HG03521 (cell line): ENCODE results near the gene LCP2.
A peak's percentile ranks its signal among the peaks of the same experiment; 100 is the strongest.

ENCODE experiments used
- ATAC-seq: cut with Tn5 transposase; IDR thresholded peaks from one replicate; pipeline ENCODE4 v1.9.1; 2021; ENCODE audit warnings: mild to moderate bottlenecking, moderate library complexity; ENCODE audit not compliant: unreplicated experiment

Gene LCP2

DNA sequence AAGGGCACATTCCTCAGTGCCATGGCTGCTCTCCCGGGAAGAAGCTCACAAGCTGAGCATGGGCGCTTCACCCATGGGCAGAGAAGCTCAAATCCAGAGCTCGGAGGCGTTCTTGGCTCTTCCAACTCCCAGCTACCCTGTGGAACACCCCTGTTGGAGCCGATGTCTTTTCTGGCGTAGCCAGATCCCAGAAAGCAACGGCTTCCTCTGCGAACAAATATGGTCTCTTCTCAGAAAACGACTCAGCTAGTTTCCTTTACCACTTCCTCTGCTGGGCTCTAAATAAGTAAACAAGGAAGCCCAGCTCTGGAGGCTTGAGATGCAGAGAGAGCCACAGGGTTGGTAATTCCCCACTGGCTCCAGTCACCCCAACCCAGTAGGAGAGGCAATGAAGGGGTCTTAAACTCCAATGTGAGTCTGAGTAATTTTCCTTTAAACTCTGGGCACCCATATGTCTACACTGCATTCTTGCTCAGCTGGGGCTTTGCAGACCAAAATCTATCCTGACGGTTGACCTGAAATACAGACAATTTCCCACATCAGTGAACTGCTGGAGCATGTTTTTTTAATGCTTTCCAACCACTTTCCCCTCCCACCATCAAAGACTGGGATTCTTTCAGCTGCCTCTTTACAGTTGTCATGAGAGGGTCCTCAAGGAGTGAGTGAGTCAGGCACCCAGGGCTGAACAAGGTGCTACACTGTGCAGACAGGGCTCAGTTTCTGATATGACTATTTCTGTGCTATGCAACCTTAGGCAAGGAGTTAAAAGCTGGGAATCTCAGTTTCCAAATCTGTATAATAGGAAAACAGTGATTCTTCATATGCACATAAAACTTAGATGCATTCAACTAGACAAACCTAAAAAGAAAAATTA, at the start of gene LCP2:
LCP2 (minus strand) TSS at position 189 of the 874 bp plus-strand sequence; CDS start at position 23, 166 bp downstream.
- ATAC-seq, result no peak

DNA sequence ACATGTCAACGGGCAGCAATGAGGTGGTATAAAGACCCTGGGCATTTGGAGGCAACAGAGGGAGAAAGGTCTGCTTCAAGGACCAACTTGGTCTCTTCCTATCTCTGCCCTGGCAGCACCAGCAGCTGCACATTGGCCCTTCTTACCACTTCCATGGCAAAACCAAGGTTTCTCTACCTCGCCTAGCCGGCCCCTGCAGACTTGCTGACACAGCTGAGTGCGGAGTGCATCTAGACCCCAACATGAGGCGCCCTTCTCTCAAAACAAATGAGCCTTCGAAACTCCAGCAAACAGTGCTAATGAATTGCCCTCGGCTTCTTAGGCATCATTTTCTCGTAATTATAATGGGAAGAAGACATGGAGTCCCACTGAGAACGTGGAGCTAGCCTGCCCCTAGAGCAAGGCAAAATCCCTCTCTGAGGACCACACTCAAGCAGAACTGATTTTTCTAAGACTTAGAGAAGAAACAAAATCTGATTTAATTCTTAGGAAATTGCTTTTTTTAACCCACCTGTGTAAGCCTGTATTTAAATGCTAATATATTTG, 49.5 kb upstream of the LCP2 start:
- ATAC-seq, result no peak

DNA sequence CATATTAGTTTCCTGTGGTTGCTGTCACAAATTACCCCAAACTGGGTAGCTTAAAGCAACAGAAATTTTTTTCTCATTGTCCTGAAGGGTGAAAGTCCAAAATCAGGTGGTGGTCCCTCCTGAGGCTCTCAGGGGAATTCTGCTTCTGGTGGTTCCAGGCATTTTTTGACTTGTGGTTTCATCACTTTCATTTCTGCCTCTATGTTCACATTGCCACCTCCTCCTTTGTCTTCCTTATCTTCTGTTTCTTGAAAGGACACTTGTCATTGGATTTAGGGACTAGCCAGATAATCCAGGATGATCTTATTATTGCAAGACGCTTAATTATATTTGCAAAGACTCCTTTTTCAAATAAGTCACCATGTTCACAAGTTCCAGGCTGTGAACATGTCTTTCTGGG, 48.4 kb upstream of the LCP2 start:
- ATAC-seq, result no peak

DNA sequence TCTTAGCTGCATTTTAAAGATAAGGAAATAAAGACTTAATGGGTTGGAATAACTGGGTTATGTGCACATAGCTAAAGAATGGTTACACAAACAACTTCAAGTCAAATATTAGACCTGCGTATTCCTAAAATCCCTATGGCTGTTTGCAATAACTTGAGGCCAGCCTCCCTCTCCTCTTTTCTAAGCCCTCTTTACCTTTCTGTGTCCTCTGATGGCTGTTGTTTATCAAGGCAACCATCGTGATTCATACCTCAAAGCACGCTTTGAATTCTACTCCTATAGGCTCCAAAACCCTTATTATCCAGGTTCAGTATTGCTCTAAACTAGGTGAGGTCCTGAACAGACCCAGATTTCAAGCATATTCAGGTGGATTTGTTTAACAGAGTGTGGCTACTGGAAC, 45.6 kb upstream of the LCP2 start:
- no peak for ATAC-seq

DNA sequence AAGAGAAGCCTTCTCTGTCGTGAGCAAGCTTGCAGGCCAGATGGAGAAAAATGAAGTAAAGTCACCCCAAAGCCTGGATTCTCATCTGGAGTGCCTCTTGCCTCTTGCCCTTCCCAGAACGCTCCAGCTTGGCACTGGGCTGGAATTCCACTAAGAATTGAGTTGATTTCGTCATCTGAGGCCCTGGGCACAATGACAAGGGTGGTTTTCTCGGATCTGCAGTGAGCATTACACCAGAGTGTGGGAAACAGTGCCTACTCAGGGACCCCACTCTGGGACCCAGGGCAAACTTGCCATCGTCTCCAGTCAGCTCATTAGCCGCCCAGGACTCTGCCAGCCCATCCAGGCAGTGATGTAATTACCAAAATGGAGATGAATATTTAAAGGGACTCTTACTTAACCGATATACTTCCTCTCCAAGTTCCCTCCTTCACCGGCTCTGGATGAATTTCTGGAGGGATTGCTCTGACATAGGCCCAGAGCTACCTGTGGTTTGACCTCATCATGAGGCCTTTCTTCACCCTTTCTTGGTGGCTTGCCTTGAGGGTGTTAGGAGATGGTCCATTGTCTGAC, 44.7 kb upstream of the LCP2 start:
- ATAC-seq, result no peak

DNA sequence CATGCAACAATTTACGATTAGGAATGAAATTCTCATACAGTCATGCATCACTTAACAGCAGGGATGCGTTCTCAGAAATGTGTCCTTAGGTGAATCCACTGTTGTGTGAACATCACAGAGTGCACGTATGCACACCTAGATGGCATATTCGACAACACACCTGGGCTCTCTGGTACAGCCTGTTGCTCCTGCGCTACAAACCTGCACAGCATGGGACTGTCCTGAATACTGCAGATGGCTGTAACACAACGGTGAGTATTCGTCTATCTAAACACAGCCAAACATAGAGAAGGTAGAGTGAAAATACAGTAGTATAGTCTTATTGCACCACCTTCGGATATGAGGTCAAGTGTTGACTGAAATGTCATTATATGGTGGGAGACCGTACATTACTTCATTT, 44.0 kb upstream of the LCP2 start:
- no peak for ATAC-seq

DNA sequence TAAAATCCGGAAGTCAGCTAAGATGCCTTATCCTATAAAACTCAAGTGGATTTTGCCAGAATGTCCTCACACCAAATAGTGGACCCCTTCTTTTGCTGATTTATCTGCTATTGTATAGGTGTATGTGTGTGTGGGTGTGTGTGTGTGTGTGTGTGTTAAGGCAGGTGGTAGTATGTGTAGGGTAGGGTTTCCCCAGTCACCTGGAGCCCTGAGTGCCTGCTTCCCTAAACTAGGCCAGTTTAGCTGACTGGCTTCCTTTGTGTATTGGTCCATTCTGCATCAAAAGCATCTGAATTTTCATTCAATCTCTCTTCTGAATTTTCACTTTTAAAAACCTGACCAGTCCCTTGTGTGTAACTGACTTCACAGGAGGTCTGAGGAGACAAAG, 42.2 kb upstream of the LCP2 start:
- ATAC-seq, result no peak

DNA sequence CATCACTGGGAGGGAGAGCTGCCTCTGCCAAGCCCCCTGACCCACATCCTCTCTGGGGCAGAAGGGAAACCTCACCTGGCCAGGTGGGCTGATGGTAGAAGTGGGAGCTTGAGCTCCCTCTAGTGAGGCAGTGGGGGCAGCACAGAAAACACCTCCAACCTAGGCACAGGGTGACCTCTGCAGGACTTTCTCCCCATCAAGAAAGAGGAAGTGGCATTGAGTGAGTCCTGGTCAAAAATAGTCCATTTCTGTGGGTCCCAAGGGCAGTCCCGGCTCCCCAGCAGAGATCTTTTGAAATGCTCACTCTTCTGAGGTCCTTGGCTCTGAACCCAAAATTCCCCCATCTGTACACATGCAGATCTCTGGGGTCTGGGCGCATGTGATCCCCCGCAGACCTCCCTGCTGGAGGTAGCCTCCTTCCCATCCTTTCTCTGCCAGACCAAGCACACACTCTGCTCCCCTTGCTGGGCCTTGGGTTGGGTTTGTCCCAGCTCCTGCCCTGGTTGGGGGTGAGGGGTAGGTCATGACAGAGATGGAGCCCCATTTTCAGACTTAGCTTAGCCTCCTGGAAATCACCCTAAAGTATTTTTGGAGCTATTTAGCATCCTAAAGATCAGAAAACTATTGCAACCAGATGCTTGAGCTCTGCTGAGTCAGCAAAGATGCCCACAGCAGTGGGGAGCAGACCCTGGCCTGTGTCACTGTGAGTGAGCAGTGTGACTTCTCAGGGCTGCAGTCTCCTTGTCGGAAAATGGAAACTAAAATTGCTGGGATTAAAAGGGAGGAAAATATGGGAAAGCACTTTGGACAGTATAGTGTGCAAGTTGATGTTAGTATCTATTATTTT, 41.6 kb upstream of the LCP2 start:
- peak; percentile 73 for ATAC-seq

DNA sequence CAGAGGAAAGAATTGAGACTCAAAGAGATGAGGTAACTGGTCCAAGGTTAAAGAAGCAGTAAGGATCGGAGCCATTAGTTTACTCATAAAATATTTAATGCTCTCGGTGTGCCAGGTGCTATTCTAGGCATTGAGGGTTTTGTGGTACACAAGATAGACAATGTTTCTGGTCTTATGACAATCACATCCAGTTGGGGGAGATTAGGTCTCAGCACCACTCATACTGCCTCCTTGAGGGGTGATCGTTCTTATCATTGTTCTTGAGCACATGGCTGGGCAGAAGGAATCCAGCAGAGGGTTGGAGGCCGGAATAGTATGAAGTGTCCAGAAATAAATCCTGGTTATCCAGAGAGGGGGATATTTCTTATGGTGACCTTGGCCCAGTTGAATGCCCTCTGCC, 40.7 kb upstream of the LCP2 start:
- no peak for ATAC-seq

DNA sequence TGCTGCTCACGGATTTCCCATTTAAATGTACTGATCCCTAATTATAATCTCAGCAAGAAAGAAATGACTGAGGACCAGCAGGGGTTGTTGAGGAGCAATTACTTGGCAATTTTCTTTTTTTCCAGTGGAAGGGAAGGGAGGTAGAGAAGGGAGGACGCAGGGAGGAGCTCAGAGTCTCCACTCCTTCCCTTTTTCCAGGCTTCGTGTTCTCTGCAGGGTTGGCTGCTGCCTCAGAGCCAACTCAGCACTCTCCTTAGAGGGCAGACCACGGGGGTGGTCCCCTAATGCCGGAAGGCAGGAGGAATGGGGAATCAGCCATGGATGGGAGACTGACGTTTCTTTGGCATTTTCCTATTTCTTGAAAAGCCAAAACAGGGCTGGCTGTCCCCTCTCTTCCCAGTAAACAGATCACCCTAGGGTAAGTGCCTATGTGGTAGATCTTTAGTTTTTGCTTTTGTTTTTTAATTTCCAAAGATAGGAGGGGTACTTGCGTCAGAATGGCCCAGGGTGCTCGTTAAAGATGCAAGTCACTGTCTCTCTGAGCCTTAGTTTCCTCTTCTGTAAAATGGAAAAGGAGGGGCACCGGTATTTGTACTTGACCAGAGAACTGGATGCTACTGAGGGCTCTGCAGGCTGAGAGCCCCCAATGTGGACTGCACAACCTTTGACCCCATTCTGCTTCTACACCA, 39.6 kb upstream of the LCP2 start:
- ATAC-seq, result no peak

DNA sequence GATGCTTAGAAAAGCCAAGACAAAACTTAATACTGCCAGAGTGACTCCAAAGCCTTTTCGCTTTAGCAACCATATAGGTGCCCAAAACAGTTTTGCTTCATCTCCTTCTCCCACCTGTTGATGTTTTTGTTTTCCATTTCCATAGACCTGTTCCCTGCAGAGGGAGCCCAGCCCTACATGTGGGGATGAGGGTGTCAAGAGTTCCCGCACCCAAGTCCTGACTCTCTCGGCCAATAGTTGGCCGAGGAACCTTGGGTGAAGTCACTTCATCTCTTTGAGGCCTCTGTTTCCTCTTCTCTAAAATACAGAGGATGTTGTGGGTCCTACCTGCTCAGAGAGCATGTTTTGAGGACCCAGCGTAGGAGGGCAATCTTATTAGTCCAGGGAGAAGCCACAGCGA, 38.5 kb upstream of the LCP2 start:
- ATAC-seq, result no peak

DNA sequence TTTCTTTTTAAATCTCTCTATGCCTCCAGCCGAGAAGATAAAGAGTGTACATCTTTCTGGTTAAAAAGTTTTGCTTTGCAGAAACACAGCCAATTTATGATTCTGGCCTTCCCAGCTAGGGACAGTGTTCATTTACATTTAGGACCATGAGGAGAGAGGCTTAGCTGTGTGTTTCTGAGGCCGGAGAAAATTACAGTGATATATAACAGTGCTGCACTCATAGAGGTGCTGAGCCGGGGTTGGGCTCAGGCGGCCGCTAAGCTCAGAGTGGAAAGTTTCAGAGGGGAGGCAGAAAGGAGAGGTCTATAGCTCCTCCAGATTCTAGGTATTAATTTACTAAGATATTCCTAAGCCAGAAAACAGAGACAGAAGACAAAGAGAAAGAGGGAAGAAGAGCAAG, 37.0 kb upstream of the LCP2 start:
- ATAC-seq, result no peak

DNA sequence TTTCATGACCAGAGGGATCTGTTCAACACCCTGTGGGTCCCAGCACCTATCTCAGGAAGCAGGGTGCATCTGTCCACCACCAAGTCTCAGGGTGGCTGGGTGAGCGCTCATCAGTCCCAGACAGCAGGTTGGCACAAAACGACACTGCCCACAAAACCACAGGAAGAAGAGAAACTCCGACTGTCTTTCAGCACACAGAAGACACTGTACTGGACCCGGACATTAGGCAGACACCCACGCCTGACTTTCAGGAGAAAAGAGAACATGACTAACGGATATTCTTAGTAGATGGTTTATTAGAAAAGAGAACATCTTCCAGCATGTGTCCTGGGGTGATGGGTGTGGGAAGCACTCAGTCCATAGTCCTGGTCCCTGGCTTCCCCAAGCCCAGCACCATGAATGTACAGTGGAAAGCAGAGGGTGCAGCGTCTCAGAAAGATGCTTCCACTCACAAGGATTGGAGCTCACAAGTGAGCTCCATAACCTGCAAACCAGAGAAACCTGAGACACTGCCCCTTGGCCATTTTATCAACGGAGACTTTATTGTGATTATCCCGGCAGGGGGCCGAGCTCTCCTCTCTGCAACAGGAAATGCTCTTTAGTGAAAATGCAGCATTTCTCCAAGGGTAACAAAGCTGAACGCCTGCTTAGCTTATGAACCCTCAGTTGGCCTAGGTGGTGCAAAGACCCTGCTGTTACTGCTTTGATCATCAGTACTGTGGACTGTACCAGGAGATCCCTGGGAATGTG, 35.8 kb upstream of the LCP2 start:
- ATAC-seq, result no peak

DNA sequence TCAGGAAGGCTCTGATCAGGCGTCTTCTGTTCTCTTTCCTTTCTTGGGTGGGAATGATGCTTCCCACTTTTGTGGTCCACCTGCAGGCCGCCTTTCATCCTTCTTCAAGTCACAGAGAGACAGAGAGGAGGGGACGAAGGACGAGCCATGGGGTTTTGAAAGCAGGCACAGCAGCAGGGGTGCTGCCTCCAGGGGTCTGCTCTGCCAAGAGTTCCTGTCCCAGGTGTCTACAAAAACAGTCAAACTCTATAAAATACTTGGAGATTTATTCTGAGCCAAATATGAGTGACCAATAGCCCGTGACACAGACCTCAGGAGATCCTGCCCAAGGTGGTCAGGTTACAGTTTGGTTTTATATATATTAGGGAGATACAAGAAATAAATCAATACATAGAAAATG, 34.5 kb upstream of the LCP2 start:
- no peak for ATAC-seq

DNA sequence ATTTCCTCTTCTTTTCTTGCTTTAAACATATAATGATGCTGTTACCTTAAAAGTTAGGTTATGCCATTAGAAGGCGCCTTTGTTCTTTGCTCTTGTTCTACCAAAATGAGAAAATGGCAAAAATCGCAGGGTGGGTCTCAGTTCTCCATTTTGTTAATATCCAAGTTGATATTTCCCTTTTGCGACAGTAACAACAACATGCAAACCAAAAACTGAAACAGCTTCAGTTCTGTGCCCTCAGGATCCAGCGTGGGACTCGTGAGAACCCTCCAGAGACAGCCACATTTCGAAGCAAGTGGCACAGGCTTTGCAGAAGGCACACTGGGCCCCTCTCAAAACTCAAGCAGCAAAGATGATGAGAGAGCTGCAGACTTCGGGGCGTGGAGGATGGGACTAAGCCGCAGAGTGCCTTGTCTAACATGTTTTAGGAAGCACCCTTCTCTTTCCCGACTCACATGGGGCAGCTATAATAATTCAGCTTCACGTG, 33.0 kb upstream of the LCP2 start:
- ATAC-seq, result no peak

DNA sequence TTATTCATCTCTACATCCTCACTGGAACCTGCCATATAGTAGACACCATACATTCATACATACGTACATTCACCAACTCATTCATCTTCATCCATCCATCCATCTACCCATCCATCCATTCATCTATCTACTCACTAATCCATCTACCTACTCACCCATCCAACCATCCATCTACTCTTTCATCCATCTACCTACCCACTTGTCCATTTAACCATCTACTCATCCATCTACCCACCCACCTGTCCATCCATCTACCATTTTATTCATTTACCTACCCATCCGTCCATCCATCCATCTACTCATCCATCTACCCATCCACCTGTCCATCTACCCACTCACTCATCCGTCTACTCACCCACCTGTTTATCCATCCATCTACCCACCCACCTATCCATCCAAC, 31.9 kb upstream of the LCP2 start:
- ATAC-seq, result no peak

DNA sequence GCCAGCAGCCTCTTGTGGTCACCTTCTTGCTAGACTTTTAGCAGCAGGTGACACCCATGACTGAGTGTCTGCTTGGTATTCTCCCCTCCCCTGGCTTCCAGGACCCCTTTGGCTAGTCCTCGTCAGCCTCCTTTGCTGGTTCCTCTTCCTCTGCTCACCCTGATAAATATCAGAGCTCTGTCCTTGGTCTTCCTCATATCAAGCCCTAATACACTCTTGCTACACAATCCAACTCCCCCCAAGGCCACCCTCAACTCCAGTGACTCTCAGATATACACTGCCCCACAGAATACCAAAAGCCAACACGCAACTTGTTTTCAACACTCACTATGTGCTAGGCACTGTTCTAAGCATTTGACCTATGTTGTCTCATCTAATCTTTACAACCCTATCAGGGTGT, 30.3 kb upstream of the LCP2 start:
- ATAC-seq, result no peak

DNA sequence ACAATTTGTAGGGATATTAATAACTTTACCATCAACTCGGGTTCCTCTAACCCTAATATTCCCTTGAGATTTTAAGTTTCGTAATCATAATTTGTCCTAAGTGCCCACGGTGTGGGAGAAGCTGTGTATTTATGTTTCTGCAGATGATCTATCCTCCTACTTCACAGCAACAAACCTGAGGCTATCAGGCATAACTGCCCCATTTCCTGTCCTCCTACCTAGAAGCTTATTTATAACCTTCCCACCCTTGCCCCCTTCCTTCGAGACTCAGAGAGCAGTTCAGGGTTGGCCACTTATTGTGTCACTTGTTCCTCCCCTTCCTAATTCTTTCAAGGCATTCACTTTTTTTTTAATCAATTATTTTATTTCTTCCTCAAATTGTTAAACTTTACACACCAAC, 29.6 kb upstream of the LCP2 start:
- no peak for ATAC-seq

DNA sequence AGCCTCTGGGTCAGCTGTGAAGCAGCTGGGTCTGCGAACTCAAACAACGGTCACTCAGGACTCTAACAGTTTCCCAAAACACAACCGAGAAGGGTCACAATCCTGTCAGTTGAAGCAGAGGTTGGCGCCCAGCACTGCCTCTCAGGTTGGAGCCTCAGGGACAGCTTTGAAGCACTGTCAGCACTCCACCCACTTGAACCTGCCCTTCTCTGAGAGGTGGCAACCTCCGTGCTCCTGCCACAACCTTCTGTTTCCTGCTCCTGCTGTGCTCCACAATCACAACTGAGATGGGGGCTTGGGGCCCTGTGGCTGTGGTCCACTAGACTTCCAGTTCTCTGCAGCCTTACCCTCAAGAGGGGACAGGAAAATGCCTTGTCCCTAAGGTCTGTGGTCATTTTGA, 21.7 kb upstream of the LCP2 start:
- ATAC-seq, result no peak

DNA sequence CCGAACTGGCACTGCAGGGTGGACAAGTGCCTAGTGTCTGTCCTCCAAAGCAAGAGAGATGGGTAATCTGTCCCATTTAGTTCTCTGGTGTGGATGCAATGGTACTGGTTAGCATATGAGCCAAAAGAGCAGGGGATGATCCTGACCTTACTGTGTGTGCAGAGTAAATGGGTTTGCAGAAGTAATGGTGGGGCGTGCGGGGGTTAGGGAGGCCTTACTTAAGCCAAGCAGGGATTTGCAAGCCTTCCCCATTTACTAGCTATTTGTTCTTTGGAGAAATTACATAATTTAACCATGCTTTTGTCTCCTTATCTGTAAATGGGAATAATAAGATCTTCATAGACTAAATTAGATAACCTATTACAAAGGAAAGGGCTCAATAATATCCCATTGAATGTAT, 19.9 kb upstream of the LCP2 start:
- no peak for ATAC-seq
